ENCODE results near the gene SAMD14. TPM values are rescaled to one million over a fixed set of nuclear protein-coding genes. Genes with fewer than 3 reads are reported as not detected.

SAMD14 gene
- total RNA-seq, 4 donors from 2014 or later, result 0.04 to 3.8 (median 0.31) TPM; not detected in 1

DNA sequence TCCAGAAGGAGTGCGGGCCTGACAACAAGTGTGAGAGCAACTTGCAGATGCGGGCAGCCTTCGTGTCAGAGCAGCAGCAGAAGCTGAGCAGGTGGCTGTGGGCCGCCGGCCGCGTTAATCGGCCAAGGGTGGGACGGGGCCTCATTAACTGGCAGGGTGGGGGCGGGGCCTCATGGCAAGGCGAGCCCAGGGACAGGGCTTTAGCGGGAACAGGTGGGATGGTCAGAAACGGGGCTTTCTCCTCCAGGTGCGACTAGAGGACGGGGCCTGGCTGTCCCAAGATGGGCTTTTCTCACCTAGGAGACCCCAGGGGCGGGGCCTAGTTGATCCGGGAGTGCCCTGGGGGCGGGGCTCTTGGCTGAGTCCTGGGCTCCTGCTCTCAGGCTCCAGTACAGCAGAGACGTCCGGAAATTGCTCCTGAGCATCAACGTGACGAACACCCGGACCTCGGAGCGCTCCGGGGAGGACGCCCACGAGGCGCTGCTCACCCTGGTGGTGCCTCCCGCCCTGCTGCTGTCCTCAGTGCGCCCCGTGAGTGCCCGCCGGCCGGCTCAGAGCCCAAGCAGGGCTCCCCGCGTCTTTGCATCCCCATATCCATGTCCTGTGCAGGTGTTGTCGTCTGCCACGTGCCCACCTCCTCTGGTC is 53.2 kb downstream of the SAMD14 start:
- ATAC-seq, result no peak
- in situ Hi-C loops (cut with MboI; ENCODE audit: low sequenced_read_pairs in 4 of 4) (no loop called here), intact Hi-C loops (cut with DNase I; ENCODE audit: low total_unique reads) (no loop called here)
- no peak for DNase-seq
- no peaks in the 10 kb centered on the region for H3K27me3 ChIP-seq
- peaks cover 19 to 20% of the 10 kb centered on the region in 2 donors for H3K4me1 ChIP-seq
- H3K9me3 ChIP-seq, result no peaks in the 10 kb centered on the region
- TF ChIP-seq POLR2A (IDR thresholded peaks at IDR 0.05), result no peak
- TF ChIP-seq, protein P1, sequence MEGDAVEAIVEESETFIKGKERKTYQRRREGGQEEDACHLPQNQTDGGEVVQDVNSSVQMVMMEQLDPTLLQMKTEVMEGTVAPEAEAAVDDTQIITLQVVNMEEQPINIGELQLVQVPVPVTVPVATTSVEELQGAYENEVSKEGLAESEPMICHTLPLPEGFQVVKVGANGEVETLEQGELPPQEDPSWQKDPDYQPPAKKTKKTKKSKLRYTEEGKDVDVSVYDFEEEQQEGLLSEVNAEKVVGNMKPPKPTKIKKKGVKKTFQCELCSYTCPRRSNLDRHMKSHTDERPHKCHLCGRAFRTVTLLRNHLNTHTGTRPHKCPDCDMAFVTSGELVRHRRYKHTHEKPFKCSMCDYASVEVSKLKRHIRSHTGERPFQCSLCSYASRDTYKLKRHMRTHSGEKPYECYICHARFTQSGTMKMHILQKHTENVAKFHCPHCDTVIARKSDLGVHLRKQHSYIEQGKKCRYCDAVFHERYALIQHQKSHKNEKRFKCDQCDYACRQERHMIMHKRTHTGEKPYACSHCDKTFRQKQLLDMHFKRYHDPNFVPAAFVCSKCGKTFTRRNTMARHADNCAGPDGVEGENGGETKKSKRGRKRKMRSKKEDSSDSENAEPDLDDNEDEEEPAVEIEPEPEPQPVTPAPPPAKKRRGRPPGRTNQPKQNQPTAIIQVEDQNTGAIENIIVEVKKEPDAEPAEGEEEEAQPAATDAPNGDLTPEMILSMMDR (IDR thresholded peaks at IDR 0.05 in 4 of 5, conservative IDR thresholded peaks at IDR 0.05 in 1 of 5), result no peak
- peaks cover 0 to 47% of the 10 kb centered on the region in 2 donors for H3K36me3 ChIP-seq
- no peak overlapping the region for H3K27ac ChIP-seq
- H3K4me3 ChIP-seq, result no peak overlapping the region

DNA sequence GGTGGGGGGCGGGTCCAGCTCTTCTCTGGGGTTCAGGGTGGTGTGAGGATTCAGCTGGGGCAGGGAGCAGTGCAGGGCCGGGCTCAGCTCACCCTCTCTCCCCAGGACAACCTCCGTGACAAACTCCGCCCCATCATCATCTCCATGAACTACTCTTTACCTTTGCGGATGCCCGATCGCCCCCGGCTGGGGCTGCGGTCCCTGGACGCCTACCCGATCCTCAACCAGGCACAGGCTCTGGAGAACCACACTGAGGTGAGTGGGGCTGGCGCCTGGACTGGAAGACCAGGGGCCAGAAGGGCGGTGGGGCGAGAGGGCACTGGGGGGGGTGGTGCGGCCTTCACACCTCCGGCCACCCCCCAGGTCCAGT is 53.8 kb downstream of the SAMD14 start:
- Histone ChIP-seq H3K9me3 (no peaks in the 10 kb centered on the region), H3K36me3 (peaks cover 0 to 52% of the 10 kb centered on the region in 2 donors), H3K4me3 (no peak overlapping the region), H3K27me3 (no peaks in the 10 kb centered on the region), H3K27ac (no peak overlapping the region), H3K4me1 (peaks cover 15 to 20% of the 10 kb centered on the region in 2 donors)
- ATAC-seq (no peak), DNase-seq (no peak)
- TF ChIP-seq, protein P1 (IDR thresholded peaks at IDR 0.05 in 4 of 5, conservative IDR thresholded peaks at IDR 0.05 in 1 of 5), result no peak
- TF ChIP-seq POLR2A (IDR thresholded peaks at IDR 0.05), result no peak
- in situ Hi-C loops (cut with MboI; ENCODE audit: low sequenced_read_pairs in 4 of 4) (no loop called here), intact Hi-C loops (cut with DNase I; ENCODE audit: low total_unique reads) (no loop called here)

DNA sequence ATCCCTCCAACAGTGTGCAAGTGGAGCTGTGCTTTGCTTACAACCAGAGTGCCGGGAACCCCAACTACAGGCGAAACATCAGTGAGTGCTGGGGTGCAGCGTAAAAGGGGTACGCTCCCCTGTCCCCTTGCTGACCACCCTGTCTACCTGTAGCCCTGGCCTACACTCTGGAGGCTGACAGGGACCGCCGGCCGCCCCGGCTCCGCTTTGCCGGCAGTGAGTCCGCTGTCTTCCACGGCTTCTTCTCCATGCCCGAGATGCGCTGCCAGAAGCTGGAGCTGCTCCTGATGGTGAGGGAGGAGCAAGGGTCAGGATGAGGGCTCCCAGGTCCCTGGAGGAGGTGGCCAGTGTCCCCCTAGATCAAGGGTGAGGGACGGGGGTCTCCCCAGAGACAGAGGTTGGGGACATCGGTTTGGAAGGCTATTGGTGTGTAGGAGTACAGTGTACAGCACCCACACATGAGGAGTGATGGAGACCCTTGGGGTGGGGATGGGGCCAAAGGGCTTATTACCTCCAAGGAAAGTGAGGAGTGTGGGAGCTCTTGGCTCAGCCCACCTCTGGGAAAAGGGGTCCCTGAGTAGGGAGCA is 54.4 kb downstream of the SAMD14 start:
- Histone ChIP-seq H3K36me3 (peaks cover 0 to 57% of the 10 kb centered on the region in 2 donors), H3K4me1 (peaks cover 9 to 15% of the 10 kb centered on the region in 2 donors), H3K27ac (no peak overlapping the region), H3K27me3 (no peaks in the 10 kb centered on the region), H3K4me3 (no peak overlapping the region), H3K9me3 (no peaks in the 10 kb centered on the region)
- TF ChIP-seq, protein P1 (IDR thresholded peaks at IDR 0.05 in 4 of 5, conservative IDR thresholded peaks at IDR 0.05 in 1 of 5), result no peak
- TF ChIP-seq POLR2A (IDR thresholded peaks at IDR 0.05), result no peak
- intact Hi-C loops (cut with DNase I; ENCODE audit: low total_unique reads) (no loop called here), in situ Hi-C loops (cut with MboI; ENCODE audit: low sequenced_read_pairs in 4 of 4) (no loop called here)
- ATAC-seq (no peak), DNase-seq (no peak)

DNA sequence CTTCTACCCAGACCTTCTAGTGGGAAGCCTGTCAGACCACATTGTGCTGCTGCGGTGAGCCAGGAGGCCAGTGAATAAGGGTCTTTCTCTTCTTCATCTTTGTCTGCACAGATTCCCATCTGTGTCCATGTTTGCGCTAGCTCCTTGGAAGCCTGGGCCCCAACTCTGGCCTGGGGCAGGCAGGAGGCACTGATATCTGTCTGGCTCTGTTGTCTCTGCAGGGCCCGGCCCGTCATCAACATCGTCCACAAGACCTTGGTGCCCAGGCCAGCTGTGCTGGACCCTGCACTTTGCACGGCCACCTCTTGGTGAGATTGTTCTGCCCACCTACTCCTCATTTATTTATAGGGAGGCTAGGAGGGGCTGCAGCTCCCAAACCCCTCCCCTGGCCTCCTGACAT is 55.7 kb downstream of the SAMD14 start:
- Histone ChIP-seq H3K27me3 (no peaks in the 10 kb centered on the region), H3K9me3 (no peaks in the 10 kb centered on the region), H3K36me3 (peaks cover 0 to 64% of the 10 kb centered on the region in 2 donors), H3K4me3 (no peak overlapping the region), H3K27ac (no peak overlapping the region), H3K4me1 (peaks cover 0 to 2% of the 10 kb centered on the region in 2 donors)
- no peak for TF ChIP-seq POLR2A (IDR thresholded peaks at IDR 0.05)
- in situ Hi-C loops (cut with MboI; ENCODE audit: low sequenced_read_pairs in 4 of 4) (no loop called here), intact Hi-C loops (cut with DNase I; ENCODE audit: low total_unique reads) (no loop called here)
- DNase-seq (no peak), ATAC-seq (no peak)

DNA sequence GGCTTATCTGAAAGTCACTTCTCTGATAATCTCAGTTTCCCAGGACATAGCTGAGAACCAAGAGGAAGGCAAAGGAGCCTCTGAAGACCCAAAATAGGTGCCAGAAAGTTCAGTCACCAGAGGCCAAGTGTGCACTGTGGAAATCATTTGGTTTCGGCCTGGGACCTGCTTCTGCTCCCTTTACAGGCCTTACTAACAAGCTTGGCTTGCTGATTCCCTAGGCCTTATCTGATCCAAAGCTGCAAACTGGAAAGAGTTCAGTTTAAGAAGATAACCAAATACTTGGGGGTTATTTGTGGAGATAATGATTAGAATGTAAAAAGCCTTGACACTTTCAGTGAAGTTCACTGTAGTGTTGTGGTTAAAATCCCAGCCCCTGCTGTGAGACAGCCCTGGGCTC is 57.0 kb downstream of the SAMD14 start:
- H3K4me1 ChIP-seq, result peaks cover 5 to 6% of the 10 kb centered on the region in 2 donors
- H3K36me3 ChIP-seq, result peaks cover 0 to 55% of the 10 kb centered on the region in 2 donors
- intact Hi-C loops (cut with DNase I; ENCODE audit: low total_unique reads), result no loop called here
- TF ChIP-seq POLR2A (IDR thresholded peaks at IDR 0.05), result no peak
- TF ChIP-seq, protein P1 (IDR thresholded peaks at IDR 0.05 in 4 of 5, conservative IDR thresholded peaks at IDR 0.05 in 1 of 5), result no peak
- no peak for ATAC-seq
- no peak overlapping the region for H3K4me3 ChIP-seq
- no peaks in the 10 kb centered on the region for H3K27me3 ChIP-seq
- in situ Hi-C loops (cut with MboI; ENCODE audit: low sequenced_read_pairs in 4 of 4), result no loop called here
- no peaks in the 10 kb centered on the region for H3K9me3 ChIP-seq
- no peak overlapping the region for H3K27ac ChIP-seq
- no peak for DNase-seq
